ENCODE measurements around the gene PPP1R1A.
A peak's percentile ranks its signal among the peaks of the same experiment; 100 is the strongest.

PPP1R1A gene

GRCh38 chr12:54578778-54579177 is 9.7 kb downstream of the PPP1R1A start:
- DNase-seq (ENCODE audit: low read depth, low spot score) = no peak
- H3K27ac ChIP-seq = no peak overlapping the region

- no peak overlapping the region for H3K27ac ChIP-seq
- DNase-seq (ENCODE audit: low read depth, low spot score) = no peak
Observed at GRCh38 chr12:54572881-54573280, 15.6 kb downstream of the PPP1R1A start.

- DNase-seq (ENCODE audit: low read depth, low spot score) = no peak
Observed at GRCh38 chr12:54571193-54572188, 17.0 kb downstream of the PPP1R1A start.

GRCh38 chr12:54569995-54570528 is 18.4 kb downstream of the PPP1R1A start:
- DNase-seq (ENCODE audit: low read depth, low spot score) = no peak
- no peak overlapping the region for H3K27ac ChIP-seq

More at GRCh38 chr12:54571193-54572188, 17.0 kb downstream of the PPP1R1A start:
- H3K27ac ChIP-seq = no peak overlapping the region

- DNase-seq (ENCODE audit: low read depth, low spot score) = no peak
- no peak overlapping the region for H3K27ac ChIP-seq
Observed at GRCh38 chr12:54569072-54569471, 19.4 kb downstream of the PPP1R1A start.

- no peak for DNase-seq (ENCODE audit: low read depth, low spot score)
- no peak overlapping the region for H3K27ac ChIP-seq
Observed at GRCh38 chr12:54566792-54567191, 21.7 kb downstream of the PPP1R1A start.

GRCh38 chr12:54565986-54566544 is 22.4 kb downstream of the PPP1R1A start:
- H3K27ac ChIP-seq = no peak overlapping the region

GRCh38 chr12:54565310-54565985 is 23.0 kb downstream of the PPP1R1A start:
- DNase-seq (ENCODE audit: low read depth, low spot score) = no peak

More at GRCh38 chr12:54565986-54566544, 22.4 kb downstream of the PPP1R1A start:
- DNase-seq (ENCODE audit: low read depth, low spot score) = no peak

GRCh38 chr12:54564768-54565167 is 23.7 kb downstream of the PPP1R1A start:
- DNase-seq (ENCODE audit: low read depth, low spot score) = no peak

More at GRCh38 chr12:54565310-54565985, 23.0 kb downstream of the PPP1R1A start:
- no peak overlapping the region for H3K27ac ChIP-seq

GRCh38 chr12:54563787-54564186 is 24.7 kb downstream of the PPP1R1A start:
- no peak for DNase-seq (ENCODE audit: low read depth, low spot score)
- no peak overlapping the region for H3K27ac ChIP-seq

More at GRCh38 chr12:54564768-54565167, 23.7 kb downstream of the PPP1R1A start:
- H3K27ac ChIP-seq = no peak overlapping the region

GRCh38 chr12:54562750-54563356 is 25.6 kb downstream of the PPP1R1A start:
- no peak for DNase-seq (ENCODE audit: low read depth, low spot score)
- no peak overlapping the region for H3K27ac ChIP-seq

GRCh38 chr12:54561164-54561563 is 27.3 kb downstream of the PPP1R1A start:
- H3K27ac ChIP-seq = no peak overlapping the region
- DNase-seq (ENCODE audit: low read depth, low spot score) = no peak

- no peak for DNase-seq (ENCODE audit: low read depth, low spot score)
- no peak overlapping the region for H3K27ac ChIP-seq
Observed at GRCh38 chr12:54560374-54560858, 28.0 kb downstream of the PPP1R1A start.

- DNase-seq (ENCODE audit: low read depth, low spot score) = no peak
- H3K27ac ChIP-seq = no peak overlapping the region
Observed at GRCh38 chr12:54558759-54559158, 29.7 kb downstream of the PPP1R1A start.

- DNase-seq (ENCODE audit: low read depth, low spot score) = no peak
- no peak overlapping the region for H3K27ac ChIP-seq
Observed at GRCh38 chr12:54558311-54558710, 30.1 kb downstream of the PPP1R1A start.

- no peak for DNase-seq (ENCODE audit: low read depth, low spot score)
- no peak overlapping the region for H3K27ac ChIP-seq
Observed at GRCh38 chr12:54555670-54556257, 32.7 kb downstream of the PPP1R1A start.

GRCh38 chr12:54549774-54550451 is 38.5 kb downstream of the PPP1R1A start:
- peak; percentile 89 for DNase-seq (ENCODE audit: low read depth, low spot score)
- no peak overlapping the region for H3K27ac ChIP-seq

GRCh38 chr12:54546511-54546910 is 41.9 kb downstream of the PPP1R1A start:
- DNase-seq (ENCODE audit: low read depth, low spot score) = no peak
- H3K27ac ChIP-seq = no peak overlapping the region

- DNase-seq (ENCODE audit: low read depth, low spot score) = no peak
- H3K27ac ChIP-seq = no peak overlapping the region
Observed at GRCh38 chr12:54544743-54545142, 43.7 kb downstream of the PPP1R1A start.

All from epithelial cell of prostate (primary cell).